WTC11 (cell line): ENCODE measurements around the gene LYRM2. TPM values are rescaled to one million over a fixed set of nuclear protein-coding genes. Genes with fewer than 3 reads are reported as not detected.

Experiments used
- ATAC-seq: fragments of 200-7000 bp; cut with Tn5 transposase; 2 replicates; pipeline ENCODE4 v1.10.0; 2021; ENCODE audit warnings: mild to moderate bottlenecking, moderate library complexity
- CTCF ChIA-PET: fragments of 300-600 bp; sonication (Branson Sonifier 250); formaldehyde crosslinking; loops from one replicate; lab custom pipeline; 2021; ENCODE audit warnings: antibody characterized with exemption; lab: Charles Lee
- POLR2A ChIA-PET: fragments of 350-600 bp; sonication (Branson Sonifier 250); formaldehyde crosslinking; loops from one replicate; lab custom pipeline; 2021; ENCODE audit warnings: antibody characterized with exemption; lab: Charles Lee
- DNase-seq: peaks from one replicate; pipeline ENCODE4 v3.0.0; 2021; ENCODE audit warnings: low spot score
- H3K27ac Mint-ChIP-seq: 2 replicates; pipeline ENCODE4 v1.8.0; 2021; ENCODE audit warnings: mixed read lengths
- H3K27me3 Mint-ChIP-seq: 2 replicates; pipeline ENCODE4 v1.8.0; 2021; ENCODE audit warnings: low read depth, mild to moderate bottlenecking, moderate library complexity, mixed read lengths
- H3K36me3 Mint-ChIP-seq: 2 replicates; pipeline ENCODE4 v1.8.0; 2021; ENCODE audit warnings: mixed read lengths
- H3K4me1 Mint-ChIP-seq: 2 replicates; pipeline ENCODE4 v1.8.0; 2022; ENCODE audit warnings: mixed read lengths
- H3K4me3 Mint-ChIP-seq: 2 replicates; pipeline ENCODE4 v1.8.0; 2021; ENCODE audit warnings: mild to moderate bottlenecking, moderate library complexity, mixed read lengths
- H3K9me3 Mint-ChIP-seq: 2 replicates; pipeline ENCODE4 v1.8.0; 2021; ENCODE audit warnings: mixed read lengths
- ATF1 ChIP-seq: sonication (generic); formaldehyde crosslinking; IDR thresholded peaks from 2 replicates; pipeline ENCODE4 v1.8.1; 2023; ENCODE audit warnings: mild to moderate bottlenecking, moderate library complexity, missing genetic modification reagents
- EMX1 ChIP-seq: fragments of 250-450 bp; sonication (Bioruptor Pico); IDR thresholded peaks from 2 replicates; pipeline ENCODE4 v1.8.0; 2021; ENCODE audit warnings: mild to moderate bottlenecking
- ESRRA ChIP-seq: sonication (generic); formaldehyde crosslinking; IDR thresholded peaks from 2 replicates; pipeline ENCODE4 v1.8.1; 2022; ENCODE audit warnings: mild to moderate bottlenecking, missing genetic modification reagents, borderline replicate concordance
- ETV6 ChIP-seq: sonication (generic); formaldehyde crosslinking; IDR thresholded peaks from 2 replicates; pipeline ENCODE4 v1.8.1; 2022; ENCODE audit warnings: mild to moderate bottlenecking, missing genetic modification reagents
- FOXJ3 ChIP-seq: sonication (generic); formaldehyde crosslinking; IDR thresholded peaks from 2 replicates; pipeline ENCODE4 v1.9.0; 2021; ENCODE audit warnings: missing genetic modification reagents, mild to moderate bottlenecking, borderline replicate concordance
- NFYB ChIP-seq: sonication (generic); formaldehyde crosslinking; conservative IDR thresholded peaks from 2 replicates; pipeline ENCODE4 v1.8.0; 2022; ENCODE audit warnings: low read depth, missing genetic modification reagents
- PRRX2 ChIP-seq: fragments of 250-450 bp; sonication (Bioruptor Pico); IDR thresholded peaks from 2 replicates; pipeline ENCODE4 v1.8.0; 2021; ENCODE audit warnings: mild to moderate bottlenecking
- RORB ChIP-seq: fragments of 250-450 bp; sonication (Bioruptor Pico); IDR thresholded peaks from 2 replicates; pipeline ENCODE4 v1.9.0; 2021; ENCODE audit warnings: mild to moderate bottlenecking
- SMAD4 ChIP-seq: sonication (generic); formaldehyde crosslinking; IDR thresholded peaks from 2 replicates; pipeline ENCODE4 v1.8.0; 2022; ENCODE audit warnings: mild to moderate bottlenecking, missing genetic modification reagents
- SP1 ChIP-seq: sonication (generic); formaldehyde crosslinking; conservative IDR thresholded peaks from 2 replicates; pipeline ENCODE4 v1.8.1; 2022; ENCODE audit warnings: missing genetic modification reagents
- TCF7 ChIP-seq: sonication (generic); formaldehyde crosslinking; IDR thresholded peaks from 2 replicates; pipeline ENCODE4 v1.8.0; 2022; ENCODE audit warnings: mild to moderate bottlenecking, low read depth, missing genetic modification reagents, moderate library complexity
- ZNF219 ChIP-seq: sonication (generic); formaldehyde crosslinking; IDR thresholded peaks from 2 replicates; pipeline ENCODE4 v1.8.0; 2023; ENCODE audit warnings: missing genetic modification reagents, mild to moderate bottlenecking, borderline replicate concordance
- total RNA-seq: library from RNA; stranded (reverse); gene quantifications from 3 replicates; pipeline ENCODE4 v1.2.3, GENCODE V29; 2021
- TF ChIP-seq, protein P1 (sequence below): sonication (generic); formaldehyde crosslinking; conservative IDR thresholded peaks from 2 replicates; pipeline ENCODE4 v1.8.1; 2022; ENCODE audit warnings: mild to moderate bottlenecking, missing genetic modification reagents
- TF ChIP-seq, protein P2 (sequence below): sonication (generic); formaldehyde crosslinking; IDR thresholded peaks from 2 replicates; pipeline ENCODE4 v1.8.0; 2022; ENCODE audit warnings: mild to moderate bottlenecking, missing genetic modification reagents
- TF ChIP-seq, protein P3 (sequence below): fragments of 250-450 bp; sonication (Bioruptor Pico); IDR thresholded peaks from 2 replicates; pipeline ENCODE4 v2.1.2; 2022; ENCODE audit warnings: mild to moderate bottlenecking, moderate library complexity
- TF ChIP-seq, protein P4 (sequence below): fragments of 250-450 bp; sonication (Bioruptor Pico); IDR thresholded peaks from 2 replicates; pipeline ENCODE4 v1.9.0; 2021; ENCODE audit warnings: mild to moderate bottlenecking, borderline replicate concordance
- TF ChIP-seq, protein P5 (sequence below): sonication (generic); formaldehyde crosslinking; IDR thresholded peaks from 2 replicates; pipeline ENCODE4 v1.8.0; 2022; ENCODE audit warnings: mild to moderate bottlenecking, missing genetic modification reagents
- TF ChIP-seq, protein P6 (sequence below): fragments of 250-450 bp; sonication (Bioruptor Pico); IDR thresholded peaks from 2 replicates; pipeline ENCODE4 v1.9.0; 2021; ENCODE audit warnings: moderate library complexity, mild to moderate bottlenecking, inconsistent platforms, borderline replicate concordance

Gene LYRM2
- total RNA-seq, 1 experiment from 2014 or later = 22.2 TPM

DNA sequence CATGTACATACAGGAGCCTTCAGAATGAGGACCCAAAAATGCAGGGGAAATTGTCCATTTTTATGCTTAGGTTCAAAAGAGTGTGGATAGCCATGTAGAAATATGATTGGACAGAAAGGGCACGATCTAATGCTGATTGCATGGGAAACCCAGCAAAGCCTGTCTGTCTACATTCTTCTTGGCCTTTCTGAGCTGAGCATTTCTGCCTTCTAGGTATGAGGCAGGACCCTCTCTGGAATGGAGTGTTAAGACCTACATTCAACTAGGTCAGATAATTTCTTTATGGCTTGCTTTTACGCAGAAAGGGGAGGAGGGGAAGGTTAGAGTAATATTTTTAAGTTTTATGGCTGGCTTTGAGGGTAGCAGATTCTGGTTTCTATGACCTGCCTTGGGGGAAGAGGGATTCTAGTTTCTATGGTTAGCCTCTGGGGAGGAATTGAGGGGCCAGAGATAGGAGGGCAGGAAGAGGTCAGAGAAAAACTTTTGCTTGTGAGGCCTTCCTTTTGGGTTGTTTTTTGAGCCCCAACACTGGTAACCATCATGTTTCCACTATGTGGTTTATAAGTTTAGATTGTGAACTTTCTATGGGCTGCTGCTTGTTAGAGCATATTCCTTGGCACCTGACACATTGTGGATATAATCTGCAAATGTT lies 63.5 kb downstream of the LYRM2 start (continued):
- no peak for TF ChIP-seq ATF1 (CRISPR knock-in tag)
- TF ChIP-seq, protein P1, sequence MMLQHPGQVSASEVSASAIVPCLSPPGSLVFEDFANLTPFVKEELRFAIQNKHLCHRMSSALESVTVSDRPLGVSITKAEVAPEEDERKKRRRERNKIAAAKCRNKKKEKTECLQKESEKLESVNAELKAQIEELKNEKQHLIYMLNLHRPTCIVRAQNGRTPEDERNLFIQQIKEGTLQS (CRISPR knock-in tag) = no peak
- TF ChIP-seq PRRX2 = no peak

DNA sequence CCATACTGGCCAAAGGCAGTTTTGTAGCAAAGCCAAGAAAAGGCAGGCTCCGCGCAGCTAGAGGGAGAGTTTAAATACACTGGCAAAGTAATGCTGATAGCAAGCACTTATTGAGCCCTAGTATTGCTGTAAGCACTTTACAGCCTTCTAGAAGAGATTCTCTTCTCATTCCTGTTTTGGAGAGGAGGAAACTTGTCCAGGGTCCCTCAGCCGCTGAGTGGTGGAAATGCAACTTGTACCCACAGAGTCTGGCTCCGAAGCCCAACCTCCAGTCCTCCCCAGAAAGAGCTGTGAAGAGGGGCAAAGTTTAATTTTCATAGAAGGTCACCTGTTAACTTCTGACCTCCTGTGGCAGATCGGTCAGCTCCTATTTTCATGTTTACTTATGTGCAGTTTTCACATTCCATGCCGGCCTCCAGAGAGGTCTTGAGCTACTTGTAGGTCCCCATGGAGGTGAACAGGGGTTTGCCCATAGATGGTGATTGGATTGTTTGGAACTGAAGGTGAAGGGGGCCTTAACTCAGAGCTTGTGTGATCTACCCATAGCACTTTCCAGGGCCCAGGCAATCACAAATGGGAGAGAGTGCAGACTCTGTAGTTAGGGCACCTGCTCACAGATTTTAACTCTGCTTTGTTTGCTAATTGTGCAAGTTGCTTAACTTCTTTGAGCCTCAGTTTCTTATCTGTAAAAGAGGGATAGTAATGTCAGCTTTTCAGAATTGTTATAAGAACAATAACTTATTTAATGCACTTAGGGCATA lies 70.7 kb downstream of the LYRM2 start:
- ATAC-seq (no peak), DNase-seq (no peak)
- ChIA-PET POLR2A (no interaction called here), CTCF (interaction anchor here (1.6 to 1.9 kb wide), 2 partner anchors 14 to 37 kb away, joined by 3 to 7 read pairs; no protein-coding TSS in a partner anchor)
- no peaks in the 10 kb centered on the region for H3K9me3 Mint-ChIP-seq
- H3K27ac Mint-ChIP-seq = no peak overlapping the region
- no peaks in the 10 kb centered on the region for H3K27me3 Mint-ChIP-seq
- H3K4me1 Mint-ChIP-seq = peaks cover under 1% of the 10 kb centered on the region
- no peak overlapping the region for H3K4me3 Mint-ChIP-seq
- TF ChIP-seq, protein P2, sequence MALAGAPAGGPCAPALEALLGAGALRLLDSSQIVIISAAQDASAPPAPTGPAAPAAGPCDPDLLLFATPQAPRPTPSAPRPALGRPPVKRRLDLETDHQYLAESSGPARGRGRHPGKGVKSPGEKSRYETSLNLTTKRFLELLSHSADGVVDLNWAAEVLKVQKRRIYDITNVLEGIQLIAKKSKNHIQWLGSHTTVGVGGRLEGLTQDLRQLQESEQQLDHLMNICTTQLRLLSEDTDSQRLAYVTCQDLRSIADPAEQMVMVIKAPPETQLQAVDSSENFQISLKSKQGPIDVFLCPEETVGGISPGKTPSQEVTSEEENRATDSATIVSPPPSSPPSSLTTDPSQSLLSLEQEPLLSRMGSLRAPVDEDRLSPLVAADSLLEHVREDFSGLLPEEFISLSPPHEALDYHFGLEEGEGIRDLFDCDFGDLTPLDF (CRISPR knock-in tag) = no peak
- no peaks in the 10 kb centered on the region for H3K36me3 Mint-ChIP-seq

DNA sequence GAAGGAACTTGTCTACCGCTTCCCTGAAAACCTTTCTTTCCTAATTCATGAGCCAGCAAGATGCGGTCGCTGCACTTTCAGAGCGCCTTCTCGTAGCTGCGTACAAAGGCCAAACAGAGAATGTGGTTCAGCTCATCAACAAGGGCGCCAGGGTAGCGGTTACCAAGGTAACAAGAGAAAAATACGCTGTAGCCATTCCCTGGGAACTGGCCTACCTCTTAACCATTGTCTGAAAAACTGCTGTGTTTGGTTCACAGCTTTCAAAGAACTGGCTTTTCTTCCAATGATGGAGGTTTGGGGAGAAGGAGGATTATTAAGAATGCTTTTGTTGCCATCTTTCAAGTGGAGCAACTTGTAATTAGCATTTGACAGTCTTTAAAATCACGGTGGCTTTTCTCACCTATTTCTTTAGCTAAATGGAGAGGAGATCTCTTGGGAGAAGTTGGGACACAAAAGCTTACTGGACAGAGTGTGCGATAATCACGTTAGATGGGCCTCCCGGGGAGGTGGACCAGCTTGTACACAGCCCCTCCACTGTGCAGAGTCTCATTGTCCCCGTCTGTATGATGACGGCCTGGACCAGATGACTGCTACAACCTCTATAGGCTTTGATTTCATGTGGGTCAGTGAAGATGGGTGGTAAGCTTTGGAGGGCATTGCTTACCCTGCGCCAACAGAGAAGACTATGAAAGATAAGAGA lies 71.5 kb downstream of the LYRM2 start:
- Mint-ChIP-seq H3K4me1 (peaks cover 8% of the 10 kb centered on the region), H3K27me3 (no peaks in the 10 kb centered on the region), H3K27ac (no peak overlapping the region), H3K4me3 (no peak overlapping the region), H3K9me3 (no peaks in the 10 kb centered on the region), H3K36me3 (no peaks in the 10 kb centered on the region)
- DNase-seq (no peak), ATAC-seq (no peak)
- TF ChIP-seq NFYB (no peak), SP1 (CRISPR knock-in tag) (no peak), ESRRA (CRISPR knock-in tag) (no peak), ZNF219 (CRISPR knock-in tag) (no peak), TCF7 (CRISPR knock-in tag) (no peak), EMX1 (CRISPR knock-in tag) (no peak), FOXJ3 (CRISPR knock-in tag) (no peak), SMAD4 (CRISPR knock-in tag) (no peak), RORB (CRISPR knock-in tag) (no peak), ETV6 (CRISPR knock-in tag) (no peak)
- TF ChIP-seq, protein P3, sequence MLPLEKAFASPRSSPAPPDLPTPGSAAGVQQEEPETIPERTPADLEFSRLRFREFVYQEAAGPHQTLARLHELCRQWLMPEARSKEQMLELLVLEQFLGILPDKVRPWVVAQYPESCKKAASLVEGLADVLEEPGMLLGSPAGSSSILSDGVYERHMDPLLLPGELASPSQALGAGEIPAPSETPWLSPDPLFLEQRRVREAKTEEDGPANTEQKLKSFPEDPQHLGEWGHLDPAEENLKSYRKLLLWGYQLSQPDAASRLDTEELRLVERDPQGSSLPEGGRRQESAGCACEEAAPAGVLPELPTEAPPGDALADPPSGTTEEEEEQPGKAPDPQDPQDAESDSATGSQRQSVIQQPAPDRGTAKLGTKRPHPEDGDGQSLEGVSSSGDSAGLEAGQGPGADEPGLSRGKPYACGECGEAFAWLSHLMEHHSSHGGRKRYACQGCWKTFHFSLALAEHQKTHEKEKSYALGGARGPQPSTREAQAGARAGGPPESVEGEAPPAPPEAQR (CRISPR knock-in tag) = no peak
- TF ChIP-seq, protein P4, sequence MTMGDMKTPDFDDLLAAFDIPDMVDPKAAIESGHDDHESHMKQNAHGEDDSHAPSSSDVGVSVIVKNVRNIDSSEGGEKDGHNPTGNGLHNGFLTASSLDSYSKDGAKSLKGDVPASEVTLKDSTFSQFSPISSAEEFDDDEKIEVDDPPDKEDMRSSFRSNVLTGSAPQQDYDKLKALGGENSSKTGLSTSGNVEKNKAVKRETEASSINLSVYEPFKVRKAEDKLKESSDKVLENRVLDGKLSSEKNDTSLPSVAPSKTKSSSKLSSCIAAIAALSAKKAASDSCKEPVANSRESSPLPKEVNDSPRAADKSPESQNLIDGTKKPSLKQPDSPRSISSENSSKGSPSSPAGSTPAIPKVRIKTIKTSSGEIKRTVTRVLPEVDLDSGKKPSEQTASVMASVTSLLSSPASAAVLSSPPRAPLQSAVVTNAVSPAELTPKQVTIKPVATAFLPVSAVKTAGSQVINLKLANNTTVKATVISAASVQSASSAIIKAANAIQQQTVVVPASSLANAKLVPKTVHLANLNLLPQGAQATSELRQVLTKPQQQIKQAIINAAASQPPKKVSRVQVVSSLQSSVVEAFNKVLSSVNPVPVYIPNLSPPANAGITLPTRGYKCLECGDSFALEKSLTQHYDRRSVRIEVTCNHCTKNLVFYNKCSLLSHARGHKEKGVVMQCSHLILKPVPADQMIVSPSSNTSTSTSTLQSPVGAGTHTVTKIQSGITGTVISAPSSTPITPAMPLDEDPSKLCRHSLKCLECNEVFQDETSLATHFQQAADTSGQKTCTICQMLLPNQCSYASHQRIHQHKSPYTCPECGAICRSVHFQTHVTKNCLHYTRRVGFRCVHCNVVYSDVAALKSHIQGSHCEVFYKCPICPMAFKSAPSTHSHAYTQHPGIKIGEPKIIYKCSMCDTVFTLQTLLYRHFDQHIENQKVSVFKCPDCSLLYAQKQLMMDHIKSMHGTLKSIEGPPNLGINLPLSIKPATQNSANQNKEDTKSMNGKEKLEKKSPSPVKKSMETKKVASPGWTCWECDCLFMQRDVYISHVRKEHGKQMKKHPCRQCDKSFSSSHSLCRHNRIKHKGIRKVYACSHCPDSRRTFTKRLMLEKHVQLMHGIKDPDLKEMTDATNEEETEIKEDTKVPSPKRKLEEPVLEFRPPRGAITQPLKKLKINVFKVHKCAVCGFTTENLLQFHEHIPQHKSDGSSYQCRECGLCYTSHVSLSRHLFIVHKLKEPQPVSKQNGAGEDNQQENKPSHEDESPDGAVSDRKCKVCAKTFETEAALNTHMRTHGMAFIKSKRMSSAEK (CRISPR knock-in tag) = no peak
- TF ChIP-seq, protein P1 (CRISPR knock-in tag) = no peak
- TF ChIP-seq, protein P5, sequence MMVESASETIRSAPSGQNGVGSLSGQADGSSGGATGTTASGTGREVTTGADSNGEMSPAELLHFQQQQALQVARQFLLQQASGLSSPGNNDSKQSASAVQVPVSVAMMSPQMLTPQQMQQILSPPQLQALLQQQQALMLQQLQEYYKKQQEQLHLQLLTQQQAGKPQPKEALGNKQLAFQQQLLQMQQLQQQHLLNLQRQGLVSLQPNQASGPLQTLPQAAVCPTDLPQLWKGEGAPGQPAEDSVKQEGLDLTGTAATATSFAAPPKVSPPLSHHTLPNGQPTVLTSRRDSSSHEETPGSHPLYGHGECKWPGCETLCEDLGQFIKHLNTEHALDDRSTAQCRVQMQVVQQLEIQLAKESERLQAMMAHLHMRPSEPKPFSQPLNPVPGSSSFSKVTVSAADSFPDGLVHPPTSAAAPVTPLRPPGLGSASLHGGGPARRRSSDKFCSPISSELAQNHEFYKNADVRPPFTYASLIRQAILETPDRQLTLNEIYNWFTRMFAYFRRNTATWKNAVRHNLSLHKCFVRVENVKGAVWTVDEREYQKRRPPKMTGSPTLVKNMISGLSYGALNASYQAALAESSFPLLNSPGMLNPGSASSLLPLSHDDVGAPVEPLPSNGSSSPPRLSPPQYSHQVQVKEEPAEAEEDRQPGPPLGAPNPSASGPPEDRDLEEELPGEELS (CRISPR knock-in tag) = no peak
- TF ChIP-seq, protein P6, sequence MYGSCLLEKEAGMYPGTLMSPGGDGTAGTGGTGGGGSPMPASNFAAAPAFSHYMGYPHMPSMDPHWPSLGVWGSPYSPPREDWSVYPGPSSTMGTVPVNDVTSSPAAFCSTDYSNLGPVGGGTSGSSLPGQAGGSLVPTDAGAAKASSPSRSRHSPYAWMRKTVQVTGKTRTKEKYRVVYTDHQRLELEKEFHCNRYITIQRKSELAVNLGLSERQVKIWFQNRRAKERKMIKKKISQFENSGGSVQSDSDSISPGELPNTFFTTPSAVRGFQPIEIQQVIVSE = no peak
- ChIA-PET CTCF (interaction anchor here (1.9 kb wide), 1 partner anchor 14 kb away, joined by 7 read pairs; no protein-coding TSS in a partner anchor), POLR2A (no interaction called here)
